ENCODE results near the gene RASSF7.

DNA sequence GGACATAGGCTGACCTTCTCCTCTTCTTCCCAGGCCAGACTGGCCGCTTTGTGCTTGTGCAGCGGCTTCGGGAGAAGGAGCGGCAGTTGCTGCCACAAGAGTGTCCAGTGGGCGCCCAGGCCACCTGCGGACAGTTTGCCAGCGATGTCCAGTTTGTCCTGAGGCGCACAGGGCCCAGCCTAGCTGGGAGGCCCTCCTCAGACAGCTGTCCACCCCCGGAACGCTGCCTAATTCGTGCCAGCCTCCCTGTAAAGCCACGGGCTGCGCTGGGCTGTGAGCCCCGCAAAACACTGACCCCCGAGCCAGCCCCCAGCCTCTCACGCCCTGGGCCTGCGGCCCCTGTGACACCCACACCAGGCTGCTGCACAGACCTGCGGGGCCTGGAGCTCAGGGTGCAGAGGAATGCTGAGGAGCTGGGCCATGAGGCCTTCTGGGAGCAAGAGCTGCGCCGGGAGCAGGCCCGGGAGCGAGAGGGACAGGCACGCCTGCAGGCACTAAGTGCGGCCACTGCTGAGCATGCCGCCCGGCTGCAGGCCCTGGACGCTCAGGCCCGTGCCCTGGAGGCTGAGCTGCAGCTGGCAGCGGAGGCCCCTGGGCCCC is 1.4 kb downstream of the RASSF7 start:
- no peak for TF ChIP-seq FOXM1 (IDR thresholded peaks at IDR 0.05; ENCODE audit: borderline replicate concordance)
- no peak for TF ChIP-seq HDGF (IDR thresholded peaks at IDR 0.05; ENCODE audit: borderline replicate concordance)
- no peak for TF ChIP-seq SUZ12 (IDR thresholded peaks at IDR 0.05)
- no peak for TF ChIP-seq SP1 (IDR thresholded peaks at IDR 0.05)
- TF ChIP-seq ARNT (IDR thresholded peaks at IDR 0.05) = no peak

All from HEK293T (cell line).